Myocyte (in vitro differentiated cells): ENCODE measurements around the gene ANXA10. TPM values are rescaled to one million over a fixed set of nuclear protein-coding genes. Genes with fewer than 3 reads are reported as not detected.
"Not testable (repeated sequence)": the region's sequence is repeated elsewhere in the genome, so short reads cannot be mapped to it uniquely, and the experiment has no call there.

ENCODE experiments used
- DNase-seq: peaks from one replicate; pipeline ENCODE4 v3.0.0-alpha.2; 2012; ENCODE audit warnings: low read depth
- total RNA-seq: library from RNA; depleted of rRNA; stranded (reverse); fragments of >200 nt; gene quantifications from 2 replicates; pipeline ENCODE4 v1.2.3, GENCODE V29; 2014

Gene ANXA10
- total RNA-seq, 1 donor from 2014 or later, result 0.16 TPM

DNA sequence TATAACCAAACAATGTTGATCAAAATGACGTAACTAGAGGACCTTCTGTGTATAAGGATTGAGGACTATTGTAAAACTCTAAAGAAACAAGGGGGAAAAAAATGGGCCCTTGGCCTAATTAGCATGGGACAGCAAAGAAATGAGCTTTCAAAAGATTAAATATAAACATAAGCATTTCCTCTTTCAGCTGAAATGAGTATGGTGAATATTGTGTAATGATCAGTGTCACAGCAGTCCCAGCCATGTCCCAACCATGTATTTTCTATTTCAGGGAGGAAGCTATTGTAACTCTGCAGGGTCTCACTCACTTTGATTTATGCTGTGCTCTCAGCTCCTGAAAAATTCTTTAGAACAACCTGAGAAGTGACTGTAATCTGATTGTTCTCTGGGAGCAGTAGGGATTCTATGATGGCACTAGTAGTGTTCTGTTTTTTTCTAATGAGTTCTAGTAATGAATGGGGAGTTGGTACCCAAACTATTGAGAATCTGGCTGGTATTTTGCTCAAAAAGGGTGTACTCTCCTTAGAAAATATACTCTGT, 25.8 kb downstream of the ANXA10 start:
- no peak for DNase-seq

DNA sequence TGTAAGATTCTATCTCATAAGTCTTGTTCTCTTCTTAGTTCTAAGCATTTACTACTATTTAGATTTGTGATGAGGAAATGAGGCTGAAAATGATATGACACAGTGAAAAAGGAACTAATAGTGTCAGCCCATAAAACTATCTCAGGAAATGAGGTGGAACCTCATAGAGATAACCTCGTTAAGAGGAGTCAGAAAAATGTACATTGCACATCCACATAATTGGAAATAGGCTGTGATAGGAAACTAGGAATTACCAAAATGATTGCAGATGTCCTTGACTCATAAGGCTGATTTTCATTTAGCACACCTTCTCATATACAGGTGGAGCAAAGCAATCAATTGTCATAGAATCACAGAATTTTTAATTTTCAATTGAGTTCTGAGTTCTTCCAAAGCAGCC, 26.8 kb downstream of the ANXA10 start:
- no peak for DNase-seq

DNA sequence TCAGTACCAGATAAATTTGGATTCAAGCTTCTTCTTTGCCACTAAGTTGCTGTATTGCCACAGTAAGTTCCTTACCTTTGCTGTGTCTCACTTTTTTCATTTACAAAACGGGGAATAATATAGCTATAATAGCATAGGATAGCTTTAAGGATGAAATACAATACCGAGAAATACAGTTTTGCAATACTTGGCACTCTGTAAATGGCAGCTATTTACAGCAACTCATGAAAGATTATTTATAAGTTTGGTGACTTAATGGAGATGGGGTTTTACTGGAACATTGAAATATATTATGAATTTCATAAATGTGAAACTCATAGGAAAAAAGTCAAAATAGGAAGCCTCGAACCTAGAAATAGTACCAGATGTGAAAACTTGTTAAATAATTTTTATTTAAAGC, 27.6 kb downstream of the ANXA10 start:
- DNase-seq, result no peak

DNA sequence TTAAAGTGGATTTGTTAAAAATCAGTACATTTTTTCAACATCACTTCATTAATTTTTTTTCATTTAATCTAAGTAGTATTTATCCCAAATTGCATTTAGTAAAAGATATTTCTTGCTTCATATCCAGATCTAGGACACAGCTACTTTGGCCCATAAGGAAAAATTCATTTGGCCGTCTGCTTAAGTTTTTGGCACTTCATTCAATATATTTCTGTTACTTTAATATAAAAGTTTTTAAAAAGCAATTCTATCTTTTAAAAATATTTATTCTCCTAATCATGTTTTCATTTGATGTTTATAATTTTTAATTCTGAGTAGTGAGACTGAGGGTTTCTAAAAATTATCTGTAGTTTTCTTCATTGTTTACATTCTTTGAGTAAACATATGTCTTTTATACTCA, 28.5 kb downstream of the ANXA10 start:
- no peak for DNase-seq

DNA sequence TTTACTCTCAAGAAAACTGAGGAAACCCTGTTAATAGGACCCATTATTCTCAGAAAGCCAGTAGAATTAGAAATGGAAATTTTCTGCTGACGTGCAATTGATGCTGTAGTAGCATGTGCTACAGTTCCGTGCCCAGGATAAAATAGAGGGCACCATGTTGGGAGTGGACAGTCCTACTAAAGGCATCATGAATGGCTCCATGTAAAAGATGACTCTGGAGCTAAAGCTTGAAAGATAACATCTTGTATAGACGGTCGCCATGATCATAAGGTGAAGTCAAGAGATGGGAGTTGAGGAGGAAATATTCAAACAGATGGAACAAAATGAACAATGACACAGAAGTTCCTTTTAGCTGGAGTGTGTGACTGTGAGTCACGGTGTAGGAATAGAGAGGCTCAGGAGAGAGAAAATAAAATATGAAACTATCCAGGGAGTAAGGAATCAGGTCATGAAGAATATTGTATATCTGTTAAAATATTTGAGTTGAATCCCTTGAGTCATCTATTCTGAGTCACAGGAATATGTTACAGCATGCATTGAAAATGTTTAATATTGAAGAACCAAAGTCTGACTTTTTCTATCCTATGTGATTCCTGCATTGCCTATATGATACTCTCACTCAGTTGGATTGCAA, 31.8 kb downstream of the ANXA10 start:
- peak; percentile 14 for DNase-seq

DNA sequence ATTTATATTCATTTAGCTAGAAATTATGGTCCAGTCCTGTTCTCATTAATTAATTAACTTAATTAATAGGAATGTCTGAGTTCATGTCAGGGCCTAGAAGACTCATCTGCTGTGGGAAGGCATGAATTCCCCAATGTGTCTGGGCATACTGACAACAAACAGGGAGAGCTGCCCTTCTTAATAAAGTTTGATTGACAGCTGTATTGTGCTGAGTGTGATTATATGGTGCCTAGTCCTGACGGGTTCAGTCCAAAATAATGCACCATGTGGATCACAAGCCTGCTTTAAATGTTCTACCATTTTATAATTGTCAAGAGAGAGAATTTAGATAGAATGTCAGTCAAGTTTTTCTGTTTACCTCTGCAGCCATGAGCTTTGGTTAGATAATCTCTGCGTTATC, 34.6 kb downstream of the ANXA10 start:
- DNase-seq, result peak; percentile 8

DNA sequence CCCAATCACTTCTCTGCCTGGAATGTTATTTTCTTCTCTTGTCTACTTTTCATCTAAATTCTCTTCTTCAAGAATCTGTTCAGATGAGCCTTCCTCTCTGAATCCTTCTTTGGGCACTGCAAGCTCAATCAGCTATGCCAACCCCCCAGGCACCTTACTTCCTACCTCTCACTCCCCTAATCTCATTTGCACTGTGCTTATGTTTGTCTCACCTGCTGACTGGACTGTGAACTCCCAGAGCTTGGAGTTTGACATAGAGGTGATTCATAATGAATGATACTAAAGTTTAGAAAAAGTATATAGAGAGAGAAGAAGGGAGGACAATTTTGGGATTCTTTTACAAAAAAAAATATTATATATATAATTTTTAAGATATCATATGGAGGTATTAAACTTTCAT, 36.3 kb downstream of the ANXA10 start:
- DNase-seq, result no peak

DNA sequence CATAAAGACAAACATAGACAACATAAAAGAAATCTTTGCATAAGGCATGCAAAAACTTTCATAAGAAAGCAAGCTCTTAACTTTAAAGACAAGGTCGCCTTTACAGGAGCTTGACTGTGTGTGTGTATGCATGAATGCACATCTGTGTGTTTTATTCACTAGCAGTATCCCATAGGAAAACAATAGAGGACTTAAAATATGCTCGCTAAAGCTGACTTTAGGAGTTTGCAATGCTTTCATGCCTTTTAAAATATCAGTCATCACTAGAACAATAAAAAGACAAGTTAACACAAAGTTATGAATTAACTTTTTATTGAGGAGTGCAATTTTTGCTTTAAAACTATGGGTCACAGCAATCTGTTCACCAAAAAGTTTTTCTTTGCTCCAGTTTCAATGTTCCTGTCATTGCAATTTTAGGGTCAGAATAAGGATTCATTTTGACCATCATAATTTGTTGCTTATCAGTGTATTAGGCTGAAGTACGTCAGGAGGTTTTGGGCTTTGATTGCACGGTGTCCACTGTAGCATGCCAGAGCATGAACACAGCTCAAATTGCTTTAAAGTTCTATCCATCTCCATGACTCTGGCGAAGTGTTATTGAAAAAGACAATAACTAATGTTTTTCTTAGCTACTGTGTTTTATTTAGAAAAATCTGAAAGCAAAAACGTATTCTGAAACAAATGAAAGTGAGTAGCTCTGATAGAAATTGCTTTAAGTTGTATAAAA, 36.9 kb downstream of the ANXA10 start:
- no peak for DNase-seq

DNA sequence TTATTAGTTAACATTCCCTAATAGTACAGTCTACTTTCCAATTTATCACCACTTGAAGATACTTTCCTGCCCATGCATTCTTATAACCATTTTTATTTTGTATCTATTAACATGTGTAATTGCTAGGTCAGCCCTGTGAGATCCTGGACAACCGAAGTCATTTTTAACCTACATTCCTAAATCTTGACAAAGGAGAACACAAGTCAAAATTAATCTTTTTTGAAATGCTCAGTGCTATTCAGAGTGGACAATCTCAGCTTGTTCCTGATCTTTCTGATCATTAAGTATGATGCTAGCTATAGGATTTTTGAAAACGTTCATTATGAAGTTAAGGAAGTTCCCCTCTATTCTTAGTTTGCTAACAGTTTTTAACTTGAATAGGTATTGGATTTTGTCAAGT, 37.5 kb downstream of the ANXA10 start:
- no peak for DNase-seq

DNA sequence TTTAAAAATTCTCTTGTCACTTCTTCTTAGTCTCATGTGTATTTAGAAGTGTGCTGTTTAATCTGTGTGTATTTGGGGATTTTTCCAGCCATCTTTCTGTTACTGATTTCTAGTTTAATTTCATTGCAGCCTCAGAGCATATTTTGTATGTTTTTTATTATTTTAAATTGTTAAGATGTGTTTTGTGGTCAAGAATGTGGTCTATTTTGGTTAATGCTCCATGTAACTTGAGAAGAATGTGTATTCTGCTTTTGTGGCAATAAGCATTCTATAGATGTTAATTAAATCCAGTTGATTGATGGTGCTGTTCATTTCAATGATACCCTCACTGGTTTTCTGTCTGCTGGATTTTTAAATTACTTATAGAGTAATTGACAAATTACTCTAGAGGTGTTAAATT, 38.9 kb downstream of the ANXA10 start:
- DNase-seq, result no peak

DNA sequence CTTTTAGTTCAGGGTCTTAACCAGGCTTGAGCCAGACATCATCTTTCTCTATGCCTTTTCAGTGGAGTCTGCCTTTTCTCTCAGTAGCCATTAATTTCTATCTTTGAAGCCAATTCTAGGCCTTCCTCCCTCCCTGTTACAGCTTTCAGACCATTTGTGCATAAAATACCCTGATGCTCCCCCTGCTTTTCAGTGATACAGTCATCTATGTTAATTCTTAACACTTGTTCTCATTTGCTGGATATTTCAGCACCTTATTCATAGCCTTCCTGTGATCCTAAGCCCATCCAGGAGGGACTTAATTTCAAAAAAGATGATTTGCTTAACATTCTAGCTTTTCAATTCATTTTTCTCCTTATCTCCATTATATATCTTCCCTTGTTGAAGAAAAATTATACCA, 42.3 kb downstream of the ANXA10 start:
- no peak for DNase-seq

DNA sequence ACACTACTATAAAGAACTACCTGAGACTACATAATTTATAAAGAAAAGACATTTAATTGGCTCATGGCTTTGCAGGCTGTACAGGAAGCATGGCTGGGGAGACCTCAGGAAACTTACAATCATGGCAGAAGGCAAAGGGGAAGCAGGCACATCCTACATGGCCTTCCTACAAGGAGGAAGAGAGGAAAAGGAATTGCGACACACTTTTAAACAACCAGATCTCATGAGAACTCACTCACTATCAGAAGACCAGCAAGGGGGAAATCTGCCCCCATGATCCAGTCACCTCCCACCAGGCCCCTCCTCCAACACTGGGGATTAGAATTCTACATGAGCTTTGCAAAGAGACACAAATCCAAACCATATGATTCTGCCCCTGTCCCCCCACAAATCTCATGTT, 43.5 kb downstream of the ANXA10 start:
- not testable (repeated sequence) for DNase-seq

DNA sequence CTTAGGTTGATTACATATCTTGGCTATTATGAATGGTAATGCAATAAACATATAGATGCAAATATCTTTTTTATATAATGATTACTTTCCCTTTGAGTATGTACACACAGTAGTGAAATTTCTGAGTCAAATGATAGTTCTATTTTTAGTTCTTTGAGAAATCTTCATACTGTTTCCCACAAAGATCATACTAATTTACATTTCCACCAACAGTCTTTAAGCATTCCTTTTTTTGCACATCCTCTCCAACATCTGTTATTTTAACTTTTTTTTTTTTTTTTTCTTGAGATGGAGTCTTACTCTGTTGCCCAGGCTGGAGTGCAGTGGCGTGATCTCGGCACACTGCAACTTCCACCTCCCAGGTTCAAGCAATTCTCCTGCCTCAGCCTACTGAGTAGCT, 45.4 kb downstream of the ANXA10 start:
- DNase-seq, result not testable (repeated sequence)

DNA sequence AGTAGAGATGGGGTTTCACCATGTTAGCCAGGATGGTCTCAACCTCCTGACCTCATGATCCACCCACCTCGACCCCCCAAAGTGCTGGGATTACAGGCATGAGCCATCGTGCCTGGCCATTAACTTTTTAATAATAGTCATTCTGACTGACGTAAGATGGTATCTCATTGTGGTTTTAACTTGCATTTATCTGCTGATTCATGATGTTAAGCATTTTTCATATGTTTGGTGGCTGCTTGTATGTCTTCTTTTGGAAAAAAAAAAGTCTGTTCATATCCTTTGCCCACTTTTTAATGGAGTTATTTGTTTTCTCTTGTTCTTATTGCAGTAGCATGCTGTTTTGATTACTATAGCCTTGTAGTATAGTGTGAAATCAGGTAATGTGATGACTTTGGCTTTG, 45.8 kb downstream of the ANXA10 start:
- peak; percentile 36 for DNase-seq

DNA sequence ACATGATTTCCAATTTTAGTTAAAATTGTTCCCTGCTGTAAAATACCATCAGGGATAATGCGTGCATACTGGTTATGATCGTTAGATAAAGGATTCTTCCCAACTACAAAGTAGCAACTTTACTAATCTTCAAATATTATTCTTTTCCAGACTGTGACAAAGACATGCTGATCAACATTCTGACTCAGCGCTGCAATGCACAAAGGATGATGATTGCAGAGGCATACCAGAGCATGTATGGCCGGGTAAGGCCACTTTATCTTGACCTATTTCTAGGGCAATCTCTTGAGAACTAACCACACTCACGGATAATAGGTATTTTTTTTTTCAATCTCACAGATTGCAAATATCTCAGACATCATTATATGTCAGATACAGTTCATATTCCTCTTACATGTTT, 47.0 kb downstream of the ANXA10 start:
- no peak for DNase-seq

DNA sequence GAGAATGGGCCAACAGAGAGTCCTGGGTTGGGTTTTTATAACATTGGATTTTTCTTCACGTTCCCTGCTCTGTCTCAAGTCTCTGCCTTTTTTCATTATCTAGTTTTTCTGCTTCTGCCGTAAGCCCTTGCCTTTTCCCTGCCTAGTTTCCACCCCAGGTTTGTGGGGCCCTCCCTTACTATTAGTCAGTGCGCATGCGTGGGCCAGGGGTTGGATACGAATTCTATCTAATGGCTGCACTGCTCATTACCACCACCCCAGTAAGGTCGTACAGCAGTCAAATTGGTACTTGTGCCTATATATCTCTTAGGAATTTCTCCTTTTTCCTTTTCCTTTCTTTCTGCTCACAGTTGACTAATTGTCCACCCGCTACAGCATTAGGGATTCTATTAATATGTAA, 49.4 kb downstream of the ANXA10 start:
- DNase-seq, result no peak

DNA sequence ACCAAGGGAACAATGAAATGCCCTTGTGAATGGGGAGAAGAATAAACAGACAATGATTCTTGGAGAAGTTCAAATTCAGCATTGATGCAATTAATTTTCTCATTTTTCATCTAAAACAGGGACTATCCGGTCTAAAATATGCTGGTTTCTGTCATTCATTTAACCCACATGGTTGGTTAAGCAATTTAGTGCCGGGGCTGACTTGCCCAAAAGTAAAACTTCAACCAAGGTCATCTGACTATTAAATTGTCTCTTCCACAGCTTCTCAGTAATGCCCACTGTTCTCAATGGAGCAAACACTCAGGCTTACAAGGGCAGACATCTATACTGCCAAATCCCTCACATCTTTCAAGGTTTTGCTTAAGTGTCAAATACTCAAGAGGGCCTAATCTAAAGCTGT, 51.3 kb downstream of the ANXA10 start:
- no peak for DNase-seq

DNA sequence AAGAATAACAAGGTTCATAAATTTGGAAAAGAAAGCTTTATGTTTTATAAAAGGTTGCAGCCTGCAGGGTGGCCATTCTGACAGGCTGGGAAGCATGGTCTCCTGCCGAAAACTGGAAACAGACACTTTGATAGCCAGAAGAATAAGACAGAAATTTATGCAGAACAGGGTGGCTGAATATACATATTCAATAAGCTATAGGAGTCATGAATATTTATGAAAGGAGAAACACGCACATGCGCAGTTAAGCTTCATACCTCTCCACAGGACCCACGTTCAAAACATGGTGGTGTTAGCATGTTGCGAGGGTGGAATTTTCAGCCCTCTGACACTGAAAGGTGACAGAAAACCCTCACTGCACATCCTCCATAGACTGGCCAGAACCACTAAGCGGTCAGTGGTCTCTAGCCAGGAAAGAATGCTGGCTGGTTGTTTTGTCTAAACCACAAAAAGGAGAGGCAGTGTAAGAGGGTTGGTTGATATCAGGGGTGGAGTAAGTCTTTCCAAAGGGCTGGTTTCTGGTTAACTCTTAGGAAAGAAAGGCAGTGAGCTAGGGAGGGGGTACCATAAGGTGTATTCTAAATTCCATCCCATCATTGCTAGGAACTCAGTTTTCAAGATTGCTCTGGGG, 58.2 kb downstream of the ANXA10 start:
- DNase-seq, result peak; percentile 66

DNA sequence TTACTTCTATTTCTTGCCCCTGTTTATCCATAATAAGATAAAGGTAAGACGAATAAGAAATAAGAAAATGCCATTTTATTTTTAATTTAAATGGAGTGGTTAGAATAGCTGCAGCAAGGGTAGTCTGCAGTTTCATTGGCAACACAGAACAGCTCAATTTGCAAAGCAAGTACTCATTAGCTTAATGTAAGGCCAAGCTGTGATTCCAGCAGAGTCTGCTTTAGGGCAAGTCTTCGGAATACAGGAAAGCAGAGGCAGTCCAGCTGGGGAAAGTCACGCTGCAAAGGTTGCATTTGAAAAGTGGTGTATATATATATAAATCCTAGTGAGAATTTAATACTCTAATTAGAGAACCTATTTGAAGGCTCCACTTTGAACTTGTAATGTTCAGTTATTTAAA, 59.0 kb downstream of the ANXA10 start:
- no peak for DNase-seq

DNA sequence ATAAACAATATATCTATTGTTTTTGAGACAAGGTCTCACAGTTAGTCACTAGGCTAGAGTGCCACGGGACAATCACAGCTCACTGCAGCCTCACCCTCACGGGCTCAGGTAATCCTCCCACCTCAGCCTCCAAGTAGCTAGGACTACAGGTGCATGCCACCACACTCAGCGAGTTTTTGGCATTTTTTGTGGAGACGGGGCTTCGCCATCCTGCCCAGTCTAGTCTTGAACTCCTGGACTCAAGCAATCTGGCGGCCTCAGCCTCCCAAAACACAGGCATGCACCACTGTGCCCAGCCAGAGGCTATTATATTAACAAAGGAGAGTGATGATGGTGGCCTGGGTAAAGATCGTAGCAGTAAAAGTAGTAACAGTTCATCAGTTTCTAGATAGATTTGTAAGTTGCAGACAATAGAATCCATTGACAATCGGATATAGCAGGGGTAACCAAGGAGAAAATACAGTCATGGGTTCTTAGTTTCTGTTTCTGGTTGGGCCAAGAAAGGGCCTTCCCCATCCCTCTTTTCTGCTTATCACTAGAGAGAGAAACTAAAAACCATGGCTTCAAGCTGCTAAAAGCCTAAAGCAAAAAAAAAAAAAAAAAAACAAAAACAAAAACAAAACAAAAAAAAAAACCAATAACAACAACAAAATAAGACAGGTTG, 60.6 kb downstream of the ANXA10 start:
- no peak for DNase-seq

DNA sequence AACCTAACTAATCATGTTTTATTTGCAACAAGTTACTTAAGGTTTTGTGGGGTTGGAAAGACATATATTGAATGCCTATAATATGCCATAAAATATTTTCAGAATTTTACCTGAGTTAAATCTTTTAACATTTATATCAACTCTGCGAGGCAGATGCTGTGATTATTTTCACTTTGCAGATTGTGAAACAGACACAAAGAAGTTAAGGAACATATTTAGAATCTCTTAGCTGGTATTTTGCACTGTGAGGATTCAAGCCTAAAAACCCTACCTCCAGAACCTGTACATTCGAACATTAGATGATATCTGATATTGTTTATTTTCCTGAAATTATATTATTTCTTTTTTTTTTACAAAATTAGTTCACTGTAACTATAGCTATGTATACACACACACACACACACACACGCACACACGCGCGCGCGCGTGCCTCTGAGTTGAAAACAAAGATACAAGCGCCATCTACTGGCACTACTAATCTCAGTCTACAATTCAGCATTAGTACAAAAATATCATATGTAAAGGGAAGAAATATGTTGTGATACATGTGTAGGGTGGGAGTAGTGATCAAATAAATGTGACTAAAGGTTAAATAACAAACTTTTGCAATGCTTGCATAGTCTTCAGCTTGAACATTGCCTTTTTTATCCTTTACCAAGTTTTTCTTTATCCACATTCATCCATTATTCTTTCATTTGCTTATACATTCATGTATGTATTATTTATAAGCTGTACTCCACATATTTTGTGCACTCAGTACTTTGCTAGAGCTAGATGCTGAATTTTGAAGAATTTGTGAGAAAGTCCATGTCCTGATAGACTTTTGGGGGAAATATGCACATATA, 61.5 kb downstream of the ANXA10 start:
- peak; percentile 65 for DNase-seq
